ENCODE measurements around the gene CLEC18A.
"Not testable (repeated sequence)": the region's sequence is repeated elsewhere in the genome, so short reads cannot be mapped to it uniquely, and the experiment has no call there.

CLEC18A gene

GRCh38 chr16:69950411-69950810, 723 bp upstream of the CLEC18A start:
- in situ Hi-C loops (cut with HindIII; ENCODE audit: low sequenced_read_pairs): not testable (repeated sequence)

GRCh38 chr16:69951672-69952031, 518 bp downstream of the CLEC18A start:
- in situ Hi-C loops (cut with HindIII; ENCODE audit: low sequenced_read_pairs): not testable (repeated sequence)

GRCh38 chr16:69952116-69952515, 982 bp downstream of the CLEC18A start:
- in situ Hi-C loops (cut with HindIII; ENCODE audit: low sequenced_read_pairs): not testable (repeated sequence)

GRCh38 chr16:69952572-69953355, 1.6 kb downstream of the CLEC18A start:
- in situ Hi-C loops (cut with HindIII; ENCODE audit: low sequenced_read_pairs): not testable (repeated sequence)

- in situ Hi-C loops (cut with HindIII; ENCODE audit: low sequenced_read_pairs): not testable (repeated sequence)
Measured at GRCh38 chr16:69954241-69954640, 3.1 kb downstream of the CLEC18A start.

GRCh38 chr16:69963312-69963711, 12.2 kb downstream of the CLEC18A start:
- in situ Hi-C loops (cut with HindIII; ENCODE audit: low sequenced_read_pairs): not testable (repeated sequence)

- in situ Hi-C loops (cut with HindIII; ENCODE audit: low sequenced_read_pairs): not testable (repeated sequence)
Measured at GRCh38 chr16:69964960-69965660, 14.0 kb downstream of the CLEC18A start.

- in situ Hi-C loops (cut with HindIII; ENCODE audit: low sequenced_read_pairs): not testable (repeated sequence)
Measured at GRCh38 chr16:69965661-69966054, 14.5 kb downstream of the CLEC18A start.

GRCh38 chr16:69967688-69968087, 16.6 kb downstream of the CLEC18A start:
- in situ Hi-C loops (cut with HindIII; ENCODE audit: low sequenced_read_pairs): not testable (repeated sequence)

- in situ Hi-C loops (cut with HindIII; ENCODE audit: low sequenced_read_pairs): not testable (repeated sequence)
Measured at GRCh38 chr16:69968125-69968524, 17.0 kb downstream of the CLEC18A start.

- in situ Hi-C loops (cut with HindIII; ENCODE audit: low sequenced_read_pairs): not testable (repeated sequence)
Measured at GRCh38 chr16:69969657-69970056, 18.5 kb downstream of the CLEC18A start.

- in situ Hi-C loops (cut with HindIII; ENCODE audit: low sequenced_read_pairs): not testable (repeated sequence)
Measured at GRCh38 chr16:69972120-69972519, 21.0 kb downstream of the CLEC18A start.

- in situ Hi-C loops (cut with HindIII; ENCODE audit: low sequenced_read_pairs): not testable (repeated sequence)
Measured at GRCh38 chr16:69972935-69973334, 21.8 kb downstream of the CLEC18A start.

- in situ Hi-C loops (cut with HindIII; ENCODE audit: low sequenced_read_pairs): not testable (repeated sequence)
Measured at GRCh38 chr16:69985196-69985595, 34.1 kb downstream of the CLEC18A start.

- in situ Hi-C loops (cut with HindIII; ENCODE audit: low sequenced_read_pairs): not testable (repeated sequence)
Measured at GRCh38 chr16:69997956-69998355, 46.8 kb downstream of the CLEC18A start.

GRCh38 chr16:69999801-70000200, 48.7 kb downstream of the CLEC18A start:
- in situ Hi-C loops (cut with HindIII; ENCODE audit: low sequenced_read_pairs): not testable (repeated sequence)

- in situ Hi-C loops (cut with HindIII; ENCODE audit: low sequenced_read_pairs): not testable (repeated sequence)
Measured at GRCh38 chr16:70003511-70003910, 52.4 kb downstream of the CLEC18A start.

- in situ Hi-C loops (cut with HindIII; ENCODE audit: low sequenced_read_pairs): not testable (repeated sequence)
Measured at GRCh38 chr16:70008604-70009003, 57.5 kb downstream of the CLEC18A start.

GRCh38 chr16:70010615-70011014, 59.5 kb downstream of the CLEC18A start:
- in situ Hi-C loops (cut with HindIII; ENCODE audit: low sequenced_read_pairs): not testable (repeated sequence)

GRCh38 chr16:70011120-70011519, 60.0 kb downstream of the CLEC18A start:
- in situ Hi-C loops (cut with HindIII; ENCODE audit: low sequenced_read_pairs): not testable (repeated sequence)

- in situ Hi-C loops (cut with HindIII; ENCODE audit: low sequenced_read_pairs): not testable (repeated sequence)
Measured at GRCh38 chr16:70012354-70012753, 61.2 kb downstream of the CLEC18A start.

- in situ Hi-C loops (cut with HindIII; ENCODE audit: low sequenced_read_pairs): not testable (repeated sequence)
Measured at GRCh38 chr16:70012951-70013350, 61.8 kb downstream of the CLEC18A start.

Data from endothelial cell of hepatic sinusoid (primary cell).